H1 (cell line): Measurements from ENCODE around the gene MED19. TPM values are rescaled to one million over a fixed set of nuclear protein-coding genes. Genes with fewer than 3 reads are reported as not detected.
A peak's percentile ranks its signal among the peaks of the same experiment; 100 is the strongest.

Experiments used
- CHD2 ChIP-seq: IDR thresholded peaks from 2 replicates; pipeline ENCODE4 v1.6.1; 2012; ENCODE audit warnings: low read length, improper control_type of control experiment
- CTCF ChIP-seq, 3 experiments: IDR thresholded peaks; 1 replicate in 2 of 3; 2 replicates in 1 of 3; pipeline versions ENCODE4 v1.5.1 to v1.6.1; 2011; ENCODE audit warnings: low read length in 3 of 3, mild to moderate bottlenecking in 3 of 3, inconsistent platforms in 2 of 3, low read depth in 1 of 3, moderate library complexity in 1 of 3; ENCODE audit not compliant: insufficient read depth in 1 of 3; ENCODE audit errors: control extremely low read depth in 1 of 3
- EP300 ChIP-seq, 2 experiments: IDR thresholded peaks; 1 replicate in 1 of 2; 2 replicates in 1 of 2; pipeline ENCODE4 v1.6.1; 2011 to 2012; ENCODE audit warnings: low read depth in 2 of 2, low read length in 2 of 2, mild to moderate bottlenecking in 2 of 2, borderline replicate concordance in 1 of 2, inconsistent platforms in 1 of 2, moderate library complexity in 1 of 2
- GTF2F1 ChIP-seq: IDR thresholded peaks from 2 replicates; pipeline ENCODE4 v1.6.1; 2012; ENCODE audit warnings: low read depth, low read length, improper control_type of control experiment, borderline replicate concordance
- HDAC2 ChIP-seq, 2 experiments: fragments of 300-600 bp in 1 of 2; sonication (generic) in 1 of 2; IDR thresholded peaks; 2 replicates each; pipeline ENCODE4 v1.6.1; 2011 to 2012; ENCODE audit warnings: low read depth in 2 of 2, low read length in 2 of 2, mild to moderate bottlenecking in 2 of 2, moderate library complexity in 2 of 2, borderline replicate concordance in 1 of 2, inconsistent platforms in 1 of 2
- KDM4A ChIP-seq: IDR thresholded peaks from one replicate; pipeline ENCODE4 v1.7.1; 2012; ENCODE audit warnings: low read depth, mild to moderate bottlenecking, moderate library complexity, low read length, inconsistent platforms; ENCODE audit not compliant: severe bottlenecking
- KDM5A ChIP-seq: fragments of 200-600 bp; IDR thresholded peaks from 2 replicates; pipeline ENCODE4 v1.7.1; 2012; ENCODE audit warnings: mild to moderate bottlenecking, low read length, inconsistent platforms, mixed read lengths
- MAX ChIP-seq: IDR thresholded peaks from 2 replicates; pipeline ENCODE4 v1.6.1; 2012; ENCODE audit warnings: inconsistent platforms
- NANOG ChIP-seq: IDR thresholded peaks from 2 replicates; pipeline ENCODE4 v1.6.1; 2011; ENCODE audit warnings: low read length, low read depth, mild to moderate bottlenecking, inconsistent platforms; ENCODE audit not compliant: insufficient read depth, poor library complexity, severe bottlenecking
- NRF1 ChIP-seq: IDR thresholded peaks from 2 replicates; pipeline ENCODE4 v1.6.1; 2011; ENCODE audit warnings: mild to moderate bottlenecking, low read depth, low read length, improper control_type of control experiment
- POLR2A ChIP-seq, 2 experiments: IDR thresholded peaks; 1 replicate in 1 of 2; 2 replicates in 1 of 2; pipeline ENCODE4 v1.6.1; 2011; ENCODE audit warnings: low read depth in 2 of 2, low read length in 2 of 2, mild to moderate bottlenecking in 2 of 2; ENCODE audit errors: control extremely low read depth in 1 of 2
- POLR2AphosphoS5 ChIP-seq: IDR thresholded peaks from 2 replicates; pipeline ENCODE4 v1.6.1; 2011; ENCODE audit warnings: low read depth, low read length
- SP1 ChIP-seq: IDR thresholded peaks from 2 replicates; pipeline ENCODE4 v1.6.1; 2011; ENCODE audit warnings: low read depth, low read length
- SP2 ChIP-seq: IDR thresholded peaks from 2 replicates; pipeline ENCODE4 v1.6.1; 2012; ENCODE audit warnings: mild to moderate bottlenecking, low read length, inconsistent platforms
- SP4 ChIP-seq: IDR thresholded peaks from 2 replicates; pipeline ENCODE4 v1.6.1; 2012; ENCODE audit warnings: low read length, inconsistent platforms
- TAF1 ChIP-seq: IDR thresholded peaks from 2 replicates; pipeline ENCODE4 v1.6.1; 2011; ENCODE audit warnings: mild to moderate bottlenecking, low read depth, low read length
- TAF7 ChIP-seq: optimal IDR thresholded peaks from 2 replicates; pipeline ENCODE3; 2011; ENCODE audit warnings: low read depth, mild to moderate bottlenecking, inconsistent platforms, low read length, moderate library complexity, borderline replicate concordance
- TBP ChIP-seq: IDR thresholded peaks from 2 replicates; pipeline ENCODE4 v1.6.1; 2011; ENCODE audit warnings: low read depth, low read length, improper control_type of control experiment
- YY1 ChIP-seq: IDR thresholded peaks from 2 replicates; pipeline ENCODE4 v1.6.1; 2011; ENCODE audit warnings: low read depth, mild to moderate bottlenecking, low read length
- polyA plus RNA-seq, 7 experiments: library from polyadenylated mRNA; depleted of rRNA in 3 of 7; stranded (reverse) in 5 of 7; unstranded in 2 of 7; fragments of >200 nt in 5 of 7; fragments of 200-250 nt in 2 of 7; gene quantifications; 1 replicate in 5 of 7; 2 replicates in 1 of 7; 4 replicates in 1 of 7; pipeline versions ENCODE4 v1.2.1 to v1.2.3, GENCODE V29; 2011 to 2013; ENCODE audit warnings: missing spikeins in 2 of 7, mixed read lengths in 2 of 7
- total RNA-seq: library from RNA; stranded (reverse); fragmentation: NEBNext Ultra II Directional; extraction: Animal tissue kit (Norgen Biotek cat#: 25700); gene quantifications from 2 replicates; pipeline ENCODE4 v1.2.1, GENCODE V29; 2021

MED19 gene
- total and polyA plus RNA-seq, 2 of the 8 experiments (the other 6 are each of a cell fraction or from before 2014, with no cell fraction given), result 19.4 to 35.4 TPM

- peak; percentile 94 for TF ChIP-seq SP1
- peak; percentile 42; the same call in 1 of the 2 replicates for TF ChIP-seq SP2
- peak; percentile 86; the same call in 1 of the 2 replicates for TF ChIP-seq POLR2AphosphoS5
- TF ChIP-seq SP4, result 0 out of 2 replicates have a peak, but pooled peaks have one; percentile 38
- TF ChIP-seq KDM4A, result peak; percentile 37
- no peak for TF ChIP-seq CTCF (IDR thresholded peaks at IDR 0.05; ENCODE audit: control extremely low read depth in 1 of 3, insufficient read depth in 1 of 3, low read depth in 1 of 3, low read length in 3 of 3)
- TF ChIP-seq POLR2A (IDR thresholded peaks at IDR 0.05; ENCODE audit: control extremely low read depth in 1 of 2, low read depth in 2 of 2, low read length in 2 of 2), result peak; percentile 80 to 87
- TF ChIP-seq NANOG, result no peak
- peak; percentile 79 for TF ChIP-seq CHD2
- peak; percentile 93 for TF ChIP-seq KDM5A
- TF ChIP-seq MAX, result peak; percentile 67; the same call in 1 of the 2 replicates
- TF ChIP-seq NRF1, result no peak
- peak; percentile 78 for TF ChIP-seq TAF1
- TF ChIP-seq HDAC2 (IDR thresholded peaks at IDR 0.05; ENCODE audit: borderline replicate concordance in 1 of 2, low read depth in 2 of 2, low read length in 2 of 2), result no peak; a peak in 1 of 4 replicates
- TF ChIP-seq TBP, result peak; percentile 69; the same call in 1 of the 2 replicates
- TF ChIP-seq EP300 (IDR thresholded peaks at IDR 0.05; ENCODE audit: borderline replicate concordance in 1 of 2, low read depth in 2 of 2, low read length in 2 of 2), result no peak
- TF ChIP-seq TAF7, result peak; percentile 28
- TF ChIP-seq YY1, result peak; percentile 98
- 0 out of 2 replicates have a peak, but pooled peaks have one; percentile 52 for TF ChIP-seq GTF2F1
Measured at GRCh38 chr11:57712256-57713150, 488 bp upstream of the MED19 start, which contains the start of gene TMX2 (continued).
